Left lung (tissue), 10 donors: ENCODE results near the gene CDH13. TPM values are rescaled to one million over a fixed set of nuclear protein-coding genes. Genes with fewer than 3 reads are reported as not detected.

ENCODE experiments used
- ATAC-seq: fragments of 200-7000 bp; cut with Tn5 transposase; one replicate; pipeline ENCODE4 v1.9.1; 2020; ENCODE audit warnings: moderate library complexity
- DNase-seq, 4 donors: peaks; one replicate each; pipeline ENCODE4 v3.0.0-alpha.2; 2013 to 2020
- H3K27ac ChIP-seq, 2 donors: fragments of 200-600 bp; sonication (generic) in 1 of 2; one replicate each; pipeline versions ENCODE4 v1.5.0 to v1.8.0; 2020 to 2021
- H3K27me3 ChIP-seq, 2 donors: fragments of 200-600 bp; sonication (generic) in 1 of 2; one replicate each; pipeline versions ENCODE4 v1.5.0 to v1.8.0; 2020 to 2021
- H3K36me3 ChIP-seq, 2 donors: fragments of 200-600 bp; sonication (generic) in 1 of 2; one replicate each; pipeline versions ENCODE4 v1.5.0 to v1.8.0; 2020 to 2021
- H3K4me1 ChIP-seq, 2 donors: fragments of 200-600 bp; one replicate each; pipeline ENCODE4 v1.8.0; 2021
- H3K4me3 ChIP-seq, 2 donors: fragments of 200-600 bp; sonication (generic) in 1 of 2; one replicate each; pipeline versions ENCODE4 v1.5.0 to v1.8.0; 2020 to 2021; ENCODE audit warnings: mild to moderate bottlenecking in 1 of 2
- H3K9me3 ChIP-seq, 2 donors: fragments of 200-600 bp; sonication (generic) in 1 of 2; one replicate each; pipeline versions ENCODE4 v1.5.0 to v1.8.0; 2020 to 2021
- CTCF ChIP-seq, 2 donors: fragments of 200-600 bp; sonication (generic) in 1 of 2; IDR thresholded peaks; one replicate each; pipeline versions ENCODE4 v1.5.0 to v1.8.0; 2021; ENCODE audit warnings: antibody characterized with exemption in 2 of 2
- intact Hi-C, 2 donors: fragments of 100-400 bp; cut with DNase I; formaldehyde crosslinking; loops; one replicate each; pipeline versions ENCODE4 v1.11.2 to v1.14.2; 2022
- polyA plus RNA-seq, 6 donors: library from polyadenylated mRNA; unstranded; fragments of 120-200 nt; gene quantifications; one replicate each; pipeline ENCODE4 v1.2.1, GENCODE V29; 2013; ENCODE audit not compliant: insufficient read length in 6 of 6
- total RNA-seq, 2 donors: library from RNA; stranded (reverse); fragmentation: NEBNext Ultra II Directional; extraction: Animal tissue kit (Norgen Biotek cat#: 25700); gene quantifications; one replicate each; pipeline ENCODE4 v1.2.1, GENCODE V29; 2021
- donor health status: DM: no; HTN: yes; CAD: no.
- donor health status: DM: no; HTN: no; CAD: no.

Gene CDH13
- total and polyA plus RNA-seq, 8 donors: 2.7 to 20.3 (median 3.2) TPM

DNA sequence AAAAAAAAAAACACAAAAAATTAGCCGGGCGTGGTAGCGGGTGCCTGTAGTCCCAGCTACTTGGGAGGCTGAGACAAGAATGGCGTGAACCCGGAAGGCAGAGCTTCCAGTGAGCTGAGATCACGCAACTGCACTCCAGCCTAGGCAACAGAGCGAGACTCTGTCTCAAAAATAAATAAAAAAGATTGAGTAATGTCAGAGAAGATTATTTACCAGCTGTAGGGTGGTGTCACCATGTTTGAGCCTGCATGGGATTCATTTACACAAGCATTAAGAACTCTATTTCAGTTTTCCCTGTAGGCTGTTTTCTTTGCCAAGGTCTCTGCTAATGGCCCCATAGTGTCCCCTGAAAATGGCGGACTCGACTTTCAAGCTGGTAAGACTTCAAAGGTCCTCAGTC, 575.0 kb downstream of the CDH13 start:
- Histone ChIP-seq H3K9me3 (no peaks in the 10 kb centered on the region), H3K36me3 (no peaks in the 10 kb centered on the region), H3K27me3 (no peaks in the 10 kb centered on the region), H3K4me1 (no peaks in the 10 kb centered on the region), H3K4me3 (no peak overlapping the region), H3K27ac (no peak overlapping the region)
- intact Hi-C loops: no loop called here
- no peak for DNase-seq
- ATAC-seq: no peak
- TF ChIP-seq CTCF (IDR thresholded peaks at IDR 0.05): no peak

GRCh38 chr16:83205896-83206295, 579.1 kb downstream of the CDH13 start:
- no peak for DNase-seq
- no peak overlapping the region for H3K27ac ChIP-seq
- TF ChIP-seq CTCF (IDR thresholded peaks at IDR 0.05): no peak
- H3K9me3 ChIP-seq: no peaks in the 10 kb centered on the region
- no peaks in the 10 kb centered on the region for H3K27me3 ChIP-seq
- no peak overlapping the region for H3K4me3 ChIP-seq
- H3K4me1 ChIP-seq: no peaks in the 10 kb centered on the region
- H3K36me3 ChIP-seq: no peaks in the 10 kb centered on the region
- no peak for ATAC-seq
- intact Hi-C loops: no loop called here

DNA sequence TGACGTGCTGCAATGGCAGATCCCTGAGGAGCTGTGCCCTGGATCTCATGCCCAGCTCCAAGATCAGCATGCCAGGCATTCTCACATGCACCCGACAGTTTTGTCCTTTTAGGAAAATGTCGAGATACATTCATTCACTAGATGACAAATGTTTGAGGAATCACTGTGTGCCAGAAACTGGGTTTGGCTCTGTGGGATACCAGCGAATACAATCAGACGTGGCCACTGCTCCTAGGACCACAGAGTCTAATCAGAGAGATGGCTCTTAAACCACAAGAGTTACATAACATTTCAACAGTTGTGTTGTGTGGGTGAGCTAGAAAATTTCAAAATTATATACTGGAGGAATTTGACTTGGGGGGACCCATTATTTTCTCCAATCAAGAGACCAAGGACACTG, 579.7 kb downstream of the CDH13 start:
- DNase-seq (no peak), ATAC-seq (no peak)
- Histone ChIP-seq H3K4me3 (no peak overlapping the region), H3K36me3 (no peaks in the 10 kb centered on the region), H3K27ac (no peak overlapping the region), H3K27me3 (no peaks in the 10 kb centered on the region), H3K9me3 (no peaks in the 10 kb centered on the region), H3K4me1 (no peaks in the 10 kb centered on the region)
- TF ChIP-seq CTCF (IDR thresholded peaks at IDR 0.05): no peak
- intact Hi-C loops: no loop called here

GRCh38 chr16:83211711-83212110, 584.9 kb downstream of the CDH13 start:
- Histone ChIP-seq H3K36me3 (no peaks in the 10 kb centered on the region), H3K27me3 (no peaks in the 10 kb centered on the region), H3K27ac (no peak overlapping the region), H3K9me3 (no peaks in the 10 kb centered on the region), H3K4me1 (no peaks in the 10 kb centered on the region), H3K4me3 (no peak overlapping the region)
- intact Hi-C loops: no loop called here
- DNase-seq (no peak), ATAC-seq (no peak)
- TF ChIP-seq CTCF (IDR thresholded peaks at IDR 0.05): no peak

DNA sequence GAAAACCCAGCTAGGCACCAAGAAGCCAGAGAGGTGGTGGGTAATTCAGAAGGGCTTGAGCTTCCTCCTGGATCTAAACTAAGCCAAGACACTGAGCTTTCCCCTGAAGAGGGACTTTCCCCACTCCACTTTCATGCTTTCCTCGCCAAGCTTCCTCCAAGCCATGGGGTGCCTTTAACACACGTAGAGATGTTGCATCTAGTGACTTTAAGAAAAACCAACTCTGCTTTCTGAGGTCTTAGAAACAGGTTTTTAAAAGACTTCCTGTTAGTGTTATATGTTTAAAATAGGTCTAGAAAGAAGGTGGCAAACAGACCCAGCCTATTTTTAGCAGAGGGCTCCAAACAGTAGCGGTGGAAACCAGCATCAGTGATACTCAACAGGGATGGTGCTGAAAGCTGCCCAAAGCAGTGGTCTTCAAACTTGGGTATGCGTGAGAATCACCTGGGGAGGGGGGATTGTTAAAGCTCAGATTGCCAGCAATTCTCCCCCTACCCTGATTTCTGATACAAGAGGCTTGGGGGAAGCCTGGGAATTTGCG, 585.6 kb downstream of the CDH13 start:
- ATAC-seq (no peak), DNase-seq (no peak)
- H3K36me3 ChIP-seq: no peaks in the 10 kb centered on the region
- intact Hi-C loops: no loop called here
- no peak overlapping the region for H3K27ac ChIP-seq
- H3K4me3 ChIP-seq: no peak overlapping the region
- H3K27me3 ChIP-seq: no peaks in the 10 kb centered on the region
- H3K9me3 ChIP-seq: no peaks in the 10 kb centered on the region
- no peak for TF ChIP-seq CTCF (IDR thresholded peaks at IDR 0.05)
- no peaks in the 10 kb centered on the region for H3K4me1 ChIP-seq
